Esophagus squamous epithelium (tissue), 5 donors: ENCODE results near the gene INAVA. TPM values are rescaled to one million over a fixed set of nuclear protein-coding genes. Genes with fewer than 3 reads are reported as not detected.
A peak's percentile ranks its signal among the peaks of the same experiment; 100 is the strongest.

Source experiments
- DNase-seq: peaks from one replicate; lab custom pipeline; 2025; lab: John Stamatoyannopoulos, UW
- H3K27ac ChIP-seq, 4 donors: fragments of 200-600 bp; sonication (generic); one replicate each; pipeline ENCODE4 v1.5.1; 2016 to 2019; ENCODE audit warnings: mild to moderate bottlenecking in 1 of 4
- H3K27me3 ChIP-seq, 4 donors: fragments of 200-600 bp; sonication (generic); 1 replicate in 3 of 4; 2 replicates in 1 of 4; pipeline versions ENCODE4 v1.5.1 to v1.6.0; 2017 to 2021; ENCODE audit warnings: antibody characterized with exemption in 1 of 4
- H3K36me3 ChIP-seq, 3 donors: fragments of 200-600 bp; sonication (generic); one replicate each; pipeline ENCODE4 v1.5.1; 2016 to 2019
- H3K4me1 ChIP-seq, 3 donors: fragments of 200-600 bp; sonication (generic); one replicate each; pipeline ENCODE4 v1.5.1; 2017 to 2019
- H3K4me3 ChIP-seq, 4 donors: fragments of 200-600 bp; sonication (generic); 1 replicate in 3 of 4; 2 replicates in 1 of 4; pipeline ENCODE4 v1.5.1; 2016 to 2019; ENCODE audit warnings: mild to moderate bottlenecking in 2 of 4, moderate library complexity in 1 of 4
- H3K9me3 ChIP-seq, 3 donors: fragments of 200-600 bp; sonication (generic); one replicate each; pipeline ENCODE4 v1.5.1; 2016 to 2019
- POLR2A ChIP-seq, 4 donors: fragments of 450-650 bp; IDR thresholded peaks; one replicate each; pipeline ENCODE4 v1.6.1; 2017; ENCODE audit warnings: antibody characterized with exemption in 4 of 4, mild to moderate bottlenecking in 4 of 4, moderate library complexity in 3 of 4
- WGBS, 2 donors: methylation state at CpG; one replicate each; pipeline ENCODE4 v1.1.5; 2018; 5-methylcytosine and 5-hydroxymethylcytosine counted together
- intact Hi-C: fragments of 100-400 bp; cut with DNase I; formaldehyde crosslinking; loops from one replicate; pipeline ENCODE4 v1.15.0; 2022
- total RNA-seq, 4 donors: library from RNA; depleted of rRNA; stranded (reverse); fragments of >200 nt; gene quantifications; one replicate each; pipeline ENCODE4 v1.1.0, GENCODE V29; 2016
- TF ChIP-seq, protein P1 (sequence below), 6 experiments: fragments of 450-650 bp in 4 of 6; fragments of 200-600 bp in 2 of 6; sonication (generic) in 2 of 6; IDR thresholded peaks; one replicate each; pipeline ENCODE4 v1.5.1; 2016 to 2019; ENCODE audit warnings: antibody characterized with exemption in 6 of 6, mild to moderate bottlenecking in 4 of 6, moderate library complexity in 4 of 6
- donor health status: DM: yes; HTN: yes; CAD: no.

INAVA gene
- total RNA-seq, 4 donors from 2014 or later: 45.6 to 102 (median 58.4) TPM

DNA sequence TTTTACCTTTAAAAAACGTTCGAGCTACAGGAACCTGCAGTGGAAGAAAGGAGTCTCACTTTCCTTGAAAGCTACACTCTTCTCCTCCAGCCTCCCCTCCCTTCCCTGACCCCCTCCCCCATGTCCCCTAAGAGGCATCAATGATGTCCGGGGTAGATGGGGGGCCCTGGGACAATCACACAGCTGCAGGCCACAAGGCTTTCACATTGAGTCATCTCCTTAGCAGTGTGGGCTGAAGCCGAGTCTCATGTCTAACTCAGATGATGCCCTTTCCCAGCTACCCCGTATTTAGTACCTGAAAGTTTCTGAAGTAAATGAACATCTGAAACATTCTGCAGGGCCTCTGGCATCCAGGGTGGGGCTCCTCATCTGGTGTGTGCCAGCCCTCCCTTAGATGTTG lies 28.2 kb upstream of the INAVA start:
- H3K9me3 ChIP-seq: no peaks in the 10 kb centered on the region
- peaks cover 0 to 25% (median 0%) of the 10 kb centered on the region in 4 donors for H3K27me3 ChIP-seq
- 23 to 24% methylated on average over 5 of the region's 5 CpGs for WGBS, 2 donors
- no peaks in the 10 kb centered on the region for H3K4me1 ChIP-seq
- TF ChIP-seq, protein P1, sequence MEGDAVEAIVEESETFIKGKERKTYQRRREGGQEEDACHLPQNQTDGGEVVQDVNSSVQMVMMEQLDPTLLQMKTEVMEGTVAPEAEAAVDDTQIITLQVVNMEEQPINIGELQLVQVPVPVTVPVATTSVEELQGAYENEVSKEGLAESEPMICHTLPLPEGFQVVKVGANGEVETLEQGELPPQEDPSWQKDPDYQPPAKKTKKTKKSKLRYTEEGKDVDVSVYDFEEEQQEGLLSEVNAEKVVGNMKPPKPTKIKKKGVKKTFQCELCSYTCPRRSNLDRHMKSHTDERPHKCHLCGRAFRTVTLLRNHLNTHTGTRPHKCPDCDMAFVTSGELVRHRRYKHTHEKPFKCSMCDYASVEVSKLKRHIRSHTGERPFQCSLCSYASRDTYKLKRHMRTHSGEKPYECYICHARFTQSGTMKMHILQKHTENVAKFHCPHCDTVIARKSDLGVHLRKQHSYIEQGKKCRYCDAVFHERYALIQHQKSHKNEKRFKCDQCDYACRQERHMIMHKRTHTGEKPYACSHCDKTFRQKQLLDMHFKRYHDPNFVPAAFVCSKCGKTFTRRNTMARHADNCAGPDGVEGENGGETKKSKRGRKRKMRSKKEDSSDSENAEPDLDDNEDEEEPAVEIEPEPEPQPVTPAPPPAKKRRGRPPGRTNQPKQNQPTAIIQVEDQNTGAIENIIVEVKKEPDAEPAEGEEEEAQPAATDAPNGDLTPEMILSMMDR (IDR thresholded peaks at IDR 0.05): no peak
- peaks cover 0 to 31% (median 0%) of the 10 kb centered on the region in 3 donors for H3K36me3 ChIP-seq
- H3K4me3 ChIP-seq: no peak overlapping the region
- H3K27ac ChIP-seq: no peak overlapping the region
- DNase-seq: no peak
- intact Hi-C loops: no loop called here

DNA sequence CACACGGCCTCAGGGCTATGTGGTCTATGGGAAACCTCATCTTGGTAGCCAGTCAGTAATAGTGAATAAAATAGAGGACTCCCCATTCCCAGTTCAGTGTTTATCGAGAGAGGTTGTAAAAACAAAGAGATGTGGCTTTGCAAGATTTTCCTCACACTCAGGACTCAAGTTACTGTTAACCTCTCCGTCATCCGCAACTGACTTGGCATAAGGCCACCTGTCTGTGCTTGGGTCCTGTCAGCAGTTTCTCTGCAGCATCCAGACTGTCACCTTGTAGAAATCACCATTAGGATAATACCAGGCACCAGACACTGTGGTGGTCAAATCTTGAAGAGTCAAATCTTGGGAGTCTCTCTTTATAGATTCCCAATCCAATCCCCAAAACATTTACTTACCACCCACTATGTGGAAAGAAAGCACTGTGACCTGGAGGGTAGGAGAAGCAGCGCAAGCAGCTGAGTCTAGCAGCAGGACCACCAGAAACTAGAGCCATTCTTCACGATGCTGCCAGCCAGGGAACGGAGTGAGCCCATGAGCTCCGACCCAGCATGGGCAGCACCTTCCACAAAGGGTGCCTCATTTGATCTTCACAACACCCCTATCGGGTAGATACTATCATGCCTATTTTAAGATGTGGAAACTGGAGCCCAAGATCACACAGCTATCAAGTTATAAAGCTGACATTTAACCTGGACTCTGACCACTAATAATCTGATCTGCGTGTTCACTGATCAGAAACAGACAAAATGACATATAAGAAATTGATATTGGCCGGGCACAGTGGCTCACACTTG lies 27.5 kb upstream of the INAVA start:
- H3K36me3 ChIP-seq: peaks cover 0 to 27% (median 0%) of the 10 kb centered on the region in 3 donors
- WGBS, 2 donors: 49 to 58% methylated on average over 7 to 8 of the region's 11 CpGs
- no peaks in the 10 kb centered on the region for H3K9me3 ChIP-seq
- intact Hi-C loops: no loop called here
- no peak for TF ChIP-seq POLR2A (IDR thresholded peaks at IDR 0.05)
- TF ChIP-seq, protein P1 (IDR thresholded peaks at IDR 0.05): no peak
- H3K4me3 ChIP-seq: no peak overlapping the region
- DNase-seq: no peak
- H3K4me1 ChIP-seq: no peaks in the 10 kb centered on the region
- peaks cover 0 to 32% (median 0%) of the 10 kb centered on the region in 4 donors for H3K27me3 ChIP-seq
- peak overlapping the region in 1 of 4 donors; percentile 9 for H3K27ac ChIP-seq

DNA sequence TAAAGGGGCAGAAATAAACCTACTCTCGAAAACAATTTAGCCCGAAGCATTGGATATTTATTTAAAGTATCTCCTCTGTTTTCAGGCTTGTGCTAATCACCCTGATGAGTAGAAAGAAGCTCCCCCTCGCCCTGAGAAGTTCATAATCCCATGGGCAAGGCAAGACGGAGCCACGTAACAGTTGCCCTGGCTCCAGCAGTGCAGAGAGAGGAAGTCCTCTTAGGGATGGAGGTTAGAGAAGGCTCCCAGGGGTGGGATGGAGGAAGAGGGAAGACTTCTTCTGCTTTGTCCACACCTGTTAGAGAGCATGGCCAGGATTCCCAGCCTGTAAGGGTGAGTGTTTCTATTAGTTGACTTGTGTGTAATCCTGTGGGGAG lies 25.3 kb upstream of the INAVA start:
- peaks cover 5 to 16% (median 12%) of the 10 kb centered on the region in 3 donors for H3K4me1 ChIP-seq
- no peaks in the 10 kb centered on the region for H3K9me3 ChIP-seq
- H3K27ac ChIP-seq: peak overlapping the region in 2 of 4 donors; percentile 29 to 46
- H3K27me3 ChIP-seq: peaks cover 0 to 54% (median 11%) of the 10 kb centered on the region in 4 donors
- no peak for TF ChIP-seq POLR2A (IDR thresholded peaks at IDR 0.05)
- TF ChIP-seq, protein P1 (IDR thresholded peaks at IDR 0.05): no peak
- intact Hi-C loops: no loop called here
- H3K4me3 ChIP-seq: no peak overlapping the region
- H3K36me3 ChIP-seq: peaks cover 0 to 6% (median 0%) of the 10 kb centered on the region in 3 donors
- DNase-seq: no peak
- WGBS, 2 donors: 78 to 79% methylated on average over 5 of the region's 5 CpGs

DNA sequence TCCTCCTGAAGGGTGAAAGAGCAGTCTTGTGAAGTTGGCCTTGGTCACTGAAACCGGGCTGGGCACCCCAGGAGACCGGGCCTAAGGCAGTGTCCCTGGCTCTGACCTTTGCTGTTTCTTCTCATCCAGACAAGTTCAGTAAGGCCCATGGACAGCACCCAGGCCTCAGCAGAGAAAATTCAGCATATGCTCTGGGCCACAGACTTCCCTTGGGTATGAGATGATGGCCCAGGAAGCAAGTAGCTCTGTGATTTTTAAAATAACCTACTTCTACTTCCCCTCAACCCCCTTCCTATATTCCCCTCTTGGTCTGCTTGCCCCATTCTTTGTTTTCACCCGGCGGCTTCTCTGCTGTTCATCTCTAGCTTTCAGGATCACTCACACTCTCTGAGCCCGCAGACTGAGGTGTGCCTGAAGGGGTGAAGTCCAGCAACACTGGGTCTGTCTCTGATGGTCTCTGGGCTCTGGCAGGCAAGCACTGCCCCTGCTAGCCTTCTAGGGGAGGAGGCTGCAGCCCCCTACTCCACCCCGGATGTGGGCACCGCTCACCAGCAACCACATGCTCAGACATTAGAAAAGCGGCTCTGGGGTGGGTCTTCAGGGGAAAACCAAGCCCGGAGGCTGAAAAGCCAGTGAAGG lies 24.8 kb upstream of the INAVA start:
- Histone ChIP-seq H3K36me3 (peaks cover 0 to under 1% (median 0%) of the 10 kb centered on the region in 3 donors), H3K9me3 (no peaks in the 10 kb centered on the region), H3K4me1 (peaks cover 5 to 16% (median 12%) of the 10 kb centered on the region in 3 donors), H3K27ac (peak overlapping the region in 2 of 4 donors; percentile 29 to 46), H3K27me3 (peaks cover 0 to 59% (median 11%) of the 10 kb centered on the region in 4 donors), H3K4me3 (no peak overlapping the region)
- intact Hi-C loops: no loop called here
- no peak for DNase-seq
- 66 to 69% methylated on average over 4 to 7 of the region's 9 CpGs for WGBS, 2 donors
- TF ChIP-seq, protein P1 (IDR thresholded peaks at IDR 0.05): no peak
- TF ChIP-seq POLR2A (IDR thresholded peaks at IDR 0.05): no peak
